GM12801 (cell line): Measurements from ENCODE around the gene PPP2R5E.

Experiments
- TF ChIP-seq, protein P1 (sequence below): IDR thresholded peaks from one replicate; pipeline ENCODE4 v1.5.1; 2011; ENCODE audit warnings: control low read depth; ENCODE audit not compliant: insufficient read length; ENCODE audit errors: extremely low read depth

The PPP2R5E gene

DNA sequence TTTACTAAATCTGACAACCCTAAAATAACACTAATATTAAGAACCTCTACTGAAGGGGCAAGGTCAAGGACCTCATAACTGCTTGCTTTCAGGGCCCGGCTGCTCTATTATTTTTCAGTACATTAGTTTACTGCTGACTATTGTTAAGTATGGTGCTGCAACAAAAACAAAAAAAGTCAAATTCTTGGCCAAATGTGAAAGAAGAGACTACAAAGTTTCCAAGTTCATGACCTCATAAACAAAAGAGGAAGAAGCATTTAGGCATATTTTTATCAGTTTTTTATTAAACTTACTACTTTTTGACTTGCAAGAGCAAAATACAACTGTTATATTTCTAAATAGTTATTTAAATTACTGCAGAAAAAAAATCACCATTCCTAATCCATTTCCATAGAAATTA, 114.7 kb downstream of the PPP2R5E start:
- TF ChIP-seq, protein P1, sequence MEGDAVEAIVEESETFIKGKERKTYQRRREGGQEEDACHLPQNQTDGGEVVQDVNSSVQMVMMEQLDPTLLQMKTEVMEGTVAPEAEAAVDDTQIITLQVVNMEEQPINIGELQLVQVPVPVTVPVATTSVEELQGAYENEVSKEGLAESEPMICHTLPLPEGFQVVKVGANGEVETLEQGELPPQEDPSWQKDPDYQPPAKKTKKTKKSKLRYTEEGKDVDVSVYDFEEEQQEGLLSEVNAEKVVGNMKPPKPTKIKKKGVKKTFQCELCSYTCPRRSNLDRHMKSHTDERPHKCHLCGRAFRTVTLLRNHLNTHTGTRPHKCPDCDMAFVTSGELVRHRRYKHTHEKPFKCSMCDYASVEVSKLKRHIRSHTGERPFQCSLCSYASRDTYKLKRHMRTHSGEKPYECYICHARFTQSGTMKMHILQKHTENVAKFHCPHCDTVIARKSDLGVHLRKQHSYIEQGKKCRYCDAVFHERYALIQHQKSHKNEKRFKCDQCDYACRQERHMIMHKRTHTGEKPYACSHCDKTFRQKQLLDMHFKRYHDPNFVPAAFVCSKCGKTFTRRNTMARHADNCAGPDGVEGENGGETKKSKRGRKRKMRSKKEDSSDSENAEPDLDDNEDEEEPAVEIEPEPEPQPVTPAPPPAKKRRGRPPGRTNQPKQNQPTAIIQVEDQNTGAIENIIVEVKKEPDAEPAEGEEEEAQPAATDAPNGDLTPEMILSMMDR = no peak

DNA sequence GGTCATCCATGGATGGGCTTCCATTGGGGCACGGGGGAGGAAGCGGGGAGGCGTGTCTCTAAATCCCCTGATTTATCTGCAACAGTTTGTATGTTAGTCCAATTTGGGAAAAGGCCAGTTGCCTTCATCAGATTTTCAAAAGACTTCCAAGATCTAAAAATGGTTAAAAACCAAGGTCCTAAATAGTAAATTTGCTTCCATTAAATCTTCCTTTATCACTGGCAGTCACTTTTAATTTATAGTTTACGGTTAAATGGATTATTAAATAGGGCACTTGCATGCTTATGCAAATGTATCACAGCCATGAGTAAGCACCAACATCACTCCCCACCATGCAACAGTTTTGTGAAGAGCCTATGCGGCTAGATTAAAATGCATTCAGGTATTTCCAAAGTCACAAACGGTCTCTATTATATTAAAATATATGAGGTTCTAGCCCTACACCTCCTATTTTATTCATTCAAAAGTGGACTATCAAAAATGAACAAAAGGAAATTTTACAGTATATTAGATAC, 116.3 kb downstream of the PPP2R5E start:
- TF ChIP-seq, protein P1 = no peak

DNA sequence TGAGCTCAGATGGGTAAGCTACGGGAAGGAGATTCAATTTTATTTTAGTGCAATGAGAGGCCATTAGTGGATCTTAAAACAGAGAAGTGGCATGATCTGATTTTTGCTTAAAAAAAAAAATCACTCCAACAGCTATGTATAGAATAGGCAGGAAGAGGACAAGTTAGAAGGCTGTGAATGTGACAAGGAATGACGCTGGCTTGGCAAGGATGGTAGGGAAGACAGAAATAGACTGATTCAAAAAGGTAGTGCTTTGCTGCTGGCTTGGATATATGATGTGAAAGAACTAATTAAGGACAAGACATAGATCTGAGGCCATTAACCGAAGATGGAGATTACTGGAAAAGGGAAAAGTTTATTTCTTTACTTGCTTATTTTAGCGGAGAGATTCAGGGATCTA, 119.3 kb downstream of the PPP2R5E start:
- TF ChIP-seq, protein P1 = no peak

DNA sequence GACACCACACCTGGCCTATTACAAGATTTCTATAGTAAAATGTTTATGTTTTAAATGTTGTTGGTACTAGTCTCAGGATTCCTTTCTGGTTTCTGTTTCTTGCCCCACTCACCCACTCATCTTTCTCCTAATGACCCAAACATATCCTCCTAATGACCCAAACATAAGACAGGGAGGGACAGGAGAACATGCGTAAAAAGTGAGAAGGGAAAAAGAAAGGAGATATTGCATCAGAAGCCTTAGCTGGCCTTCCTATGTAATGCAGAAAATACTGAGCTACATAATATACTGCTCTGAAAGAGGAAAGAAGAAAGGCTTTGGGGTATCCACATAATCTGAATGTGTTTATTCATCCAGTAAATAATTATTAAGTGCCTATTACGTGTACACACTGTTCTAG, 119.8 kb downstream of the PPP2R5E start:
- TF ChIP-seq, protein P1 = no peak

DNA sequence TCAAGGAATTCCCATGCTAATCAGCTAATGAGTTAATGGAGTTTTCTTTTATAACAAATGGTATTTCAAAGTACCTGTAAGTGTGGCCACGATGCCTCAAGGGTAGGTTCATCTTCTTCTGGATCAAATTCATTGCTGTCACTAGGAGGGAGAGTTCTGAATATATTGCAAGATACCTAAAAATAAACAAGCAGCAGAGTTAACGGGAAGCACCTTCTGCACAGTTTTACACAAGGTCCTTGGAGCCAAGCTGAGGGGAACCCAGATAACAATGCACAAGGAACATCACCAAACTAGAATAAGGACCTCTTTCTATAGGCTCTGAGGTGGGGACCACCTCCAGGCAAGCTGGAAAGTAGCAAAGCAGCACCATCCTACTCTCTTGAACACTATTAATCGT, 121.3 kb downstream of the PPP2R5E start:
- TF ChIP-seq, protein P1 = no peak

DNA sequence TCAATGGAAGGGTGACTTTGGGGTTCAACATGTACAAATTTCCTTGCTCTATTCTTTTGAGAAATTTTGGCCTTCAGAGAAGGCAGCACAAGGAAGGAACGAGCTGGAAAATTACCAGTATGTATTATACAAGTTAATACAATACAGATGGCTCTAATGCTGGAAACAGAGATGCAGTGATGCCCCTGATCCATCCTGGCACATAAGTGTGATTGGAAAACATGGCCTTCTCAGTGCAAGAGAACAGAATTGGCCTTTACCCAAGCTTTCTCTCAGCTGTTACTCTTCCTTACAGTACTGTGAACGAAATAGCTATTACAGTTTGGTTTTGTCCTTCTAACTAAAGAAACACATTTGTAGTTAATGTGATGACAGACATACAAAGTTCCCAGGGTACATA, 122.0 kb downstream of the PPP2R5E start:
- TF ChIP-seq, protein P1 = no peak

DNA sequence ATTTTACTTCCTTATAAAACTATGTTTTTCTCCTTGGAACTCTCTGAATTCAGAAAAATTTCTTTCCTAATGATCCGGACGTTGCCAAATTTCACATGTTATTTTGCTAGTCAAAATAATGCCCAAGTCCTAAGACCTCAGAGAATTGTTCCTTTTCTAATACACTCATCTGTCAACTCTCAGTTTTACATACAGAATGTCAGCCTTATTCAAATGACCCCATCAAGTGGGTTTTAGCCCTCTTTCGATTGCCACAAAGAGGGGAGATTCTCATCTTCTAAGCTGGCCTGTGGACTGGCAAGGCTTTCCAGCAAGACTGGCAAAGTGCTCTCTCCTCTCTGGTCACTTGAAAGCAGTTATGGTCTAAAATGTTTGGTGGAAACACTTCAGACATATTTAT, 125.2 kb downstream of the PPP2R5E start:
- TF ChIP-seq, protein P1 = no peak

DNA sequence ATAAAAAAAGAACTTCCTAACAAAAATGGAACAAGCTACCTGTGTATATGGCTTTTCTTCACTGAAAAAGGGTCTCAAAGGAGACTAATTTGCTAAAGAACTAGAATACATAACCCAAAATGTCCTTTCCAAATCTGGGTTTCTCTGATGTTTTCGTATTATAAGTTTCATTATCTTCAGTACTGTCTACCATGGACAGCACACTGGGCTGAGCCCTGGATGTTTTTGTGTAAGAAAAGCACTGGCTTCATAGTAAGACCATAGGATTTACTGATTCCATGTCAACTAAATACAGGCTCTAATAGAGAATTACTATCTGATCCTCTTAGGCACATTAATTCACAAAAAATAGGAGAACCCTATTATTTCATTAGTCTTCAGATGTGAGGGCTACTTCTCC, 130.2 kb downstream of the PPP2R5E start:
- TF ChIP-seq, protein P1 = no peak
